ENCODE data around the gene SLC22A23.

SLC22A23 gene

DNA sequence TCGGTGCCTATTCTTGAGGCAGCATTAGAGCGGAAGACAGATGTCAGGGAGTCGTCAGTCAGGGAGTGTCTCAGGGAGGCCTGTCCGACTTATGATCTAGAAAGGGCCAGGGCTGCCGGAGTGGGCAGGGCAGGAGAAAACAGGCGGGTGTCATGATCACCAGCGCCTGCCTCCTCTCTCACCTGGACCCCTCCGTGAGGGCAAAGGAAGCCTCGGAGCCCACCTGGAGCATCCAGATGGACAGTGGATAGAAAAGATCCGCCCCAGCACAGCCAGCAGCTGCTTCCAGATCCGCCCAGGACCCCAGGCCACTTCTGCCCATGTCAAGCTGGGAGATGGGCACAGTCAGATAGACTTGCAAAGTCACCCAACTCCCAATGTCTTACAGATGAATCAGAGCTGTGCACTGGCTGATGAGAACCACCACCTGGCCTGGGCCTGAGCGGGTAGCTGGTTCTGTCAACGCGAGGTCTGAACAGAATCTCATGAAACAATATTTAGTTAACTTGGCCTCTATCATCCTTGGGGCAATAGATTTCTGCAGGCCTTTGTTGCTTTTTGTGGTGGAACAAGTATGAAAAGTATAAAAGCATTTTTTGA lies 175.9 kb downstream of the SLC22A23 start:
- no peak for DNase-seq

GRCh38 chr6:3280091-3280490 lies 176.8 kb downstream of the SLC22A23 start:
- no peak for DNase-seq

DNA sequence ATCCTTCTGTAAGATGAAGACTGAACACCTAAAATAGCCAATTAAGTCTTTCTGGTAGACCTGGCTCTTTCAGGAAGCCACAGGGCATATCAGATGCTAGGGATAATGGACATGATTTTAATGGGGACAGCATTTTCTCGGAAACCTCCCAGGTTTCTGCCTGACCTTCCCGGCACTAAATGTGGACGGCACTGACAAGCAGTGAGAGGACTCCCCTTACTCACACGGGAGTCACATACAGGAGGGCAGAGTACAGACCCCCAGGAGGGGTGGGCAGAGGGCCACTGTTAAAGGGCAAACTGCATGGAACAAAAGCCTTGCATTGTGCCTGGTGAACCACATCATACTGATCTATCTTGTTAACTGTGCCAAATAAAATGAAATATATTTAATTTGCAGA lies 178.2 kb downstream of the SLC22A23 start:
- DNase-seq = no peak

DNA sequence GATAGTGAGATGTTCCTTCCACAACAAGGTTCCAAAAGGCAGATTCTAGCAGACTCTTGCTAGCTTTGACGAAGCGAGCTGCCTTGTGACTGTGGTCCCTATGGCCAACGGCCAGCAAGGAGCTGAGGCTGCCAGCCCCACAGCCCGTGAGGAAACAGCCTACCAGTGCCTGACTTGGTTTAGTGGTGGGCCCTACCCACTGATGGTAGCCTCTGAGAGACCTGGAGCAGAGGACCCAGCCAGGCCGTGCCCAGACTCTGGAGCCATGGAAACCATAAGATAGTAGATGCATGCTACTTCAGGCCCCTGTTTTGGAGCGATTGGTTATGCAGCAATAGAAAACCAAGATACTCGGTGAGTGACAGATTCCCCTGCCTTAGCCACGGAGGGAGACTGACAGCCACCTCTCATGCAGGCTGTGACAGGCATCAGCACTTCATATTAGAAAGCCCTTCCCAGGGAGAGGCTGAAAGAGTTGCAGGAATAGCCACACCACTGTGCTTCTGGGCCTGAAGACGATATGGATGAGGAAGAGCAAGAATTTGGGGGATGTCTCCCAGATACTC lies 178.9 kb downstream of the SLC22A23 start:
- DNase-seq = no peak

DNA sequence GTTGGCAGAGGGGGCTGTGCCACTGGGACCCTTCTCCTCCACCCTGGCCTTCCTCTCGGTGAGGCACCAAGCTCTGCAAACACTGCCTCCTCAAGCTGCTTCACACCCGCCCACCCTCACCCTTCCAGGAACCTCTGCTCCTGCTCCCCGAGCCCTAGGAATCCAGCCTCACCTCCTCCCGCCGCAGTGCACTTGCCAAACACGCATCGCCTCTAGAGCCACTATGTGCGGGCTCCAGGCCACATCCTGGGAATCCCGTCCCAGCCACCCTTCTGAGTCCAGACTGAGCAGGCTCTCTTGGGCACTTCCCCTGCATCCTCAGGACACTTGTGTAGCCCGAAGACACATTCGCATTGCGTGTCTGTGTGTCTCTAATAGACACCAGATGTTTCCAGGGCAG lies 179.6 kb downstream of the SLC22A23 start:
- DNase-seq = no peak

GRCh38 chr6:3276174-3277167 lies 180.4 kb downstream of the SLC22A23 start:
- no peak for DNase-seq

DNA sequence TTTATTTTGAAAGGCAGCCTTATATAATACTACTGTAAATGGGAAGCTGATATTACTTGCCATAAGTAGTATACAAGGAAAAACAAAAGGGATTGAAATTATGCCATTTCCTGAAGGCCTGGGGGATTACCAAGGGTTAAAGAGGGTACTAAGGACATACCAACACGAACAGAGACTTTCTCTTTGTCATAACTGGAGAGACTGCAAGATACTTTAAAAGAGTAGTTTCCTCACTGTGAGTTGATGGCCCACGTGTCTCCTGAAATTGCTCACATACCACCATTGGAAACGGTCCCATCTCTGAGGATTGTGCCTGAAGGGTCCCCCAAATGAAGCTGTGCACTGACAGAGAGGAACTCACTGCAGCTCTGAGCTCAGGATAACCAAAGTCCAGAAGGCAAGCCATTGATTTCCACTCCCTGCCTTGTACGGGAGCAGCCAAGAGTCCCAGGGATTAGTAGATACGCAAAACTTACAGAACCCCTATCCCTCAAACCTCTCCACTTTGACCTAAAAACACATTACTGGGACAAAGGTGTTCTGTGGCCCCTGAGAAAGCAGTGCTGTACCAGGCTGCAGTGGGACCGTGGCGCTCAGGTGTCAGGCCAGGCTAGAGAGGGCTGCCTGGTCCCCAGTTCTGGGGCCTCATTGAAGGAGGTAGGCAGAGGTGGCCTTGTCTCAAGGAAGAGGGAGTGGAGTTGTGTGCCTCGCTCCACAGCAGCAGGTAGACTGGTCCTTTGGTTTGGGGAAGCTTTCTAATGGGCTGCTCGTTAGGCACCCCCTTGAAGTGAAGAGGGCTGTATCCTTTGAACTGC lies 182.9 kb downstream of the SLC22A23 start:
- DNase-seq = no peak

DNA sequence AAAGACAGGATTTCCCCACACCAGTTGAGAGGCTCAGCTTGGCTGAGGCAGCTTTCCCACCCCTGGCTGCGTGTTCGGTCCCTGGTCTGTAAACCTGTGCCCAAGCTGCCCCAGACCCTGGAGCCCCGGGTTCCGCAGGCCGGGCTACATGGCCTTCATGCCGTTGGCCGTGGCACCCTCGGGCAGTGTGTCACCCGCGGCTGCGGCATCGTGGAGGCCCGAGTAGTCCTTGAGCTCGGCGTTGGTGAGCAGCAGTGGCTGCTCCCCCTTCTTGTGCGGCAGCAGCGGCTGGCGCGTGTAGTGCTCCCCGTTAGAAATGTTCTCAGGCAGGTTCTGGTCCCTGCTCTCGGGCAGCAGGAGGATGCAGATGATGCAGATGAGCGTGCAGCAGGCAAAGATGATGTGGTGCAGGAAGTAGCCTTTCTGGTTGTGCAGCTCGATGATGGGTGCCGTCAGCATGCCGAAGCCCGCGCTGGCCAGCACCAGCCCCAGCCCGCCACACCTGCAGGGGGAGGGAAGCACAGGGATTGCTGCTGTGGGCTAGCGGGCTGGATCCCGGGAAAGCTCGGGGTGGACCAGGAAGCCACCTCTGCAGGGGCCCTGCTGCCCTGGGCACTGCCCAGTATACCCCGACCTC lies 183.8 kb downstream of the SLC22A23 start:
- no peak for DNase-seq

DNA sequence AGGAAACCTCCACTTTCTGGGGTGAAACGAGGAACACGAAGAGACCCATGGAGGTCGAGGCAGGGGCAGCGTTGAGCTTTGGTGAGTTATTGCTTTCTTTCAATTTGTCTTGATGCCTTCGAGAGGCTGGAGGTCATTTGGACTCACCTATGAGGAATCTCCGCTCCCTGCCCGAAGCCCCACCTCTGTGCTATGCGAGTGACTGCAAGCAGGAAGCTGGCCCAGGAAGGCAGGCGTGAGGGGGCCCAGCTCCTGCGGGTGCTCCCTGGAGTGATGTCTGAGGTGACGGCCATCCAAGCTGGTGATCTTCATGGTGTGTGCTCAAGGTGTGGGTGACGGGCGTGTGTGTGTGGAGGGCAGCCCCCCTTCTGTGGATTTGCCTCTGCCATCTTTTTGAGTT lies 185.1 kb downstream of the SLC22A23 start:
- DNase-seq = no peak

DNA sequence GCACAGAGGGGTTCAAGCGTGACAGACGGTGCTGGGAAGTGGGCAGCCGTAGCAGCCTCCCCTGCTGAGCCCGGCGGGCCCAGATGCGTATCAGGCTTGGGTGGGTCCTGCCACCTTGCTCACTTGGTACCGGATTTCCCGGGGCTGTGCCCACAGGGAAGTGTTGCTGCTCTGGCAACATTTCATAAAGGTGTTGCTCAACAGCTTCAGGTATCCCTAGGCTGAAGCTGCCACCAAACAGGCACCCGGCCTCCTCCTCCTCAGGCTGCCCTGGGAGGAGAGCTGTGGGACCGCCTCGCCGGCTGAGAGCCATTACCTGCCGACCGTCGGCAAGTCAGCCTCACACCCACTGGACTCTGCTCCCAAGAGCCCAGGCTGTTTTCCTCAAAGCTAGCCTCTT lies 186.6 kb downstream of the SLC22A23 start:
- no peak for DNase-seq

DNA sequence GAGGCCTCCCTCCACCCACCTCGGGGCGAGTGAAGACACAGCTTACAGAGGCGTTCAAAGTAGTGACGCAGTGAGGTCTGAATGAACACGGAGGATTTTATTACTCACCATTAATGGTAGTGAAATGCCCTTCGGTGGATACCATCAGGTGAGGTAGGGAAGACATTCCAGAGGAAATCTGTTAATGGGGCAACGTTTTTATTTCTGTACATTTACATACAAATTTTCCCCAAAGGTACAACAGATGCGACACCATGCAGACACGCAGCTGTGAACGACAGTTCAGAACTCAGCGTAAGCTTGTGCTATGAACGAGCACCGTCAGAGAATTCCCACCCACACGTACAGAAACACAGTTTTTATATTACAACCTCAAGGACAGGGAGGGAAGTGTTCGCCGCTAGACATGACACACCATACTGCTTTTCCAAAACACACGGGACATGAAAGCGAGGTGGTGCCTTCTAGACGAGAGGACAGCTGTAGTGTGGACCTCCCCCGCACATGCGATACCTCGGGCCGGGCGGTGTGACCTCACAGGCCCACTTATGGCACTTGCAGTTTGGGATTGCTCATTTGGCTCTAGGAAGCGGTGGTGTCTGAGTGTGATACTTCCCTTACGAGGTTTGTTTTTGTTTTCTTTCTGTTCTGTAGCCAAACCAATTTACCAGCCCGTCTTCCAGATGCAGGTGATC lies 187.4 kb downstream of the SLC22A23 start:
- no peak for DNase-seq

GRCh38 chr6:3268680-3269079 lies 188.2 kb downstream of the SLC22A23 start:
- DNase-seq = no peak

GRCh38 chr6:3267162-3267561 lies 189.7 kb downstream of the SLC22A23 start:
- DNase-seq = peak; percentile 9

DNA sequence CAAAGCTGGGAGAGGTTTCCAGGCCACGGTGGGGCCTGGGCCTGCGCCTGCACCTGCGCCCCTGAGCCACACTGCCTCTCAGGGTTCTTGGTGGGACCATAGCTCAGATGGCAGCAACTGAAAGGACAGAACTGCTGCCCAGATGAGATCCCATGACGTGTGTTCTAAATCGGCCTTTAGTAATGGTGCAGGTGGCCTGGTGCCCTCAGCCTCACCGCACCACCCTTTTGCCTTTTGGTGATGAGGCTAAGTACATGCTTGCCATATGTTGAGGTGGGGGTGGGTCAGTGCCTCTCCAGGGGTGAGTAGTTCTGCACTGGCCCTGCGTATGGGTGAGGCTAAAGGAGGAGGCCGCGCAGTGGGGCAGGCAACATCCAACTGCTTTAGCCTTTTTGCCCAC lies 190.7 kb downstream of the SLC22A23 start:
- DNase-seq = no peak

- DNase-seq = no peak
Measured at GRCh38 chr6:3265671-3266070, 191.2 kb downstream of the SLC22A23 start.

DNA sequence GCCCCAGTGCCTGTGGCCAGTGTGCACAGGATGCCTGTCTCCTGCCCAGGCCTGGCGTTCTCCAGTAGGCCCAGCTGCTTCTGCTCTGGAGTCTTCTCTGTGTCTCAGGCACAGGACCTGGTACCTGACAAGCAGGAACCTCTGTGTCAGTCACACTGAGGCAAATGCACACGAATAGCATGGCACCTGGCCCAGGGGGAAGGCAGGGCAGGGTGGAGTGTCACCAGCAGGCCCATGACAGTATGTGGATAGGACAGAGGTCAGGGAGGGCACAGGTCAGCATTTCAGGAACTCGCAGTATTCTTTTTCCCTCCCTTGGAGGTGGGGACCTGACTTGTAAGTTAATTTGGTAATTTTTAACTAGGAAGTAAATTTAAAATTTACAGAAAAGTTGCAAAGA lies 192.5 kb downstream of the SLC22A23 start:
- no peak for DNase-seq

GRCh38 chr6:3263096-3263495 lies 193.8 kb downstream of the SLC22A23 start:
- no peak for DNase-seq

GRCh38 chr6:3261921-3262320 lies 194.9 kb downstream of the SLC22A23 start:
- no peak for DNase-seq

GRCh38 chr6:3261518-3261820 lies 195.4 kb downstream of the SLC22A23 start:
- DNase-seq = no peak

GRCh38 chr6:3260772-3261517 lies 195.9 kb downstream of the SLC22A23 start:
- no peak for DNase-seq

GRCh38 chr6:3260296-3260695 lies 196.6 kb downstream of the SLC22A23 start:
- DNase-seq = no peak

All from NCI-H187 treated with DMSO at 0.1 percent for 48 hours (cell line).